ENCODE results near the gene SASH3.

DNA sequence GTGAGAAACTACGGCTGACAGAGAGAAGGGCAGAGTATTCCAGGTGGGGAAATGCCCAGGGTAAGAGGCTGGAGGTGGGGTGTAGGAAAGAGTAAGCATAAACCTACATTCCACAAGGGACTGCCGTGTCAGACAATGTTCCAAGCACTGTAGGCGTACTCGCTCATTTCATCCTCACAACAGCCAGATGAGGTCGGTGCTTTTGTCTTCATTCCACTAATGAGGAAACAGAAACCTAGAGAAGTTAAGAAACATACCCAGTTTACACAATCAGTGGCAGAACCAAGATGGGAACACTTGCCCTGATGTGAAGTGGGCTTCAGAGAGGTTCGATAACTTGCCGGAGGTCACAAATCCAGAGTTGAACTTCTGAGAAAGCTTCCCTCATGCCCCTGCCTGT lies 4.6 kb downstream of the SASH3 start:
- TF ChIP-seq, protein P1, sequence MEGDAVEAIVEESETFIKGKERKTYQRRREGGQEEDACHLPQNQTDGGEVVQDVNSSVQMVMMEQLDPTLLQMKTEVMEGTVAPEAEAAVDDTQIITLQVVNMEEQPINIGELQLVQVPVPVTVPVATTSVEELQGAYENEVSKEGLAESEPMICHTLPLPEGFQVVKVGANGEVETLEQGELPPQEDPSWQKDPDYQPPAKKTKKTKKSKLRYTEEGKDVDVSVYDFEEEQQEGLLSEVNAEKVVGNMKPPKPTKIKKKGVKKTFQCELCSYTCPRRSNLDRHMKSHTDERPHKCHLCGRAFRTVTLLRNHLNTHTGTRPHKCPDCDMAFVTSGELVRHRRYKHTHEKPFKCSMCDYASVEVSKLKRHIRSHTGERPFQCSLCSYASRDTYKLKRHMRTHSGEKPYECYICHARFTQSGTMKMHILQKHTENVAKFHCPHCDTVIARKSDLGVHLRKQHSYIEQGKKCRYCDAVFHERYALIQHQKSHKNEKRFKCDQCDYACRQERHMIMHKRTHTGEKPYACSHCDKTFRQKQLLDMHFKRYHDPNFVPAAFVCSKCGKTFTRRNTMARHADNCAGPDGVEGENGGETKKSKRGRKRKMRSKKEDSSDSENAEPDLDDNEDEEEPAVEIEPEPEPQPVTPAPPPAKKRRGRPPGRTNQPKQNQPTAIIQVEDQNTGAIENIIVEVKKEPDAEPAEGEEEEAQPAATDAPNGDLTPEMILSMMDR (IDR thresholded peaks at IDR 0.05 in 2 of 3, conservative IDR thresholded peaks at IDR 0.05 in 1 of 3; ENCODE audit: borderline replicate concordance in 1 of 3, insufficient read depth in 1 of 3, low read depth in 2 of 3, low read length in 2 of 3) = no peak
- TF ChIP-seq EZH2 (IDR thresholded peaks at IDR 0.05) = no peak
- no peak for TF ChIP-seq POLR2A (IDR thresholded peaks at IDR 0.05; ENCODE audit: borderline replicate concordance, extremely low read depth, insufficient read depth, insufficient read length)
- no peak for TF ChIP-seq POLR2AphosphoS5 (IDR thresholded peaks at IDR 0.05; ENCODE audit: low read depth, low read length)
- TF ChIP-seq ZFX (IDR thresholded peaks at IDR 0.05) = no peak
- TF ChIP-seq, protein P2, sequence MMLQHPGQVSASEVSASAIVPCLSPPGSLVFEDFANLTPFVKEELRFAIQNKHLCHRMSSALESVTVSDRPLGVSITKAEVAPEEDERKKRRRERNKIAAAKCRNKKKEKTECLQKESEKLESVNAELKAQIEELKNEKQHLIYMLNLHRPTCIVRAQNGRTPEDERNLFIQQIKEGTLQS (IDR thresholded peaks at IDR 0.05) = no peak
- TF ChIP-seq, protein P3, sequence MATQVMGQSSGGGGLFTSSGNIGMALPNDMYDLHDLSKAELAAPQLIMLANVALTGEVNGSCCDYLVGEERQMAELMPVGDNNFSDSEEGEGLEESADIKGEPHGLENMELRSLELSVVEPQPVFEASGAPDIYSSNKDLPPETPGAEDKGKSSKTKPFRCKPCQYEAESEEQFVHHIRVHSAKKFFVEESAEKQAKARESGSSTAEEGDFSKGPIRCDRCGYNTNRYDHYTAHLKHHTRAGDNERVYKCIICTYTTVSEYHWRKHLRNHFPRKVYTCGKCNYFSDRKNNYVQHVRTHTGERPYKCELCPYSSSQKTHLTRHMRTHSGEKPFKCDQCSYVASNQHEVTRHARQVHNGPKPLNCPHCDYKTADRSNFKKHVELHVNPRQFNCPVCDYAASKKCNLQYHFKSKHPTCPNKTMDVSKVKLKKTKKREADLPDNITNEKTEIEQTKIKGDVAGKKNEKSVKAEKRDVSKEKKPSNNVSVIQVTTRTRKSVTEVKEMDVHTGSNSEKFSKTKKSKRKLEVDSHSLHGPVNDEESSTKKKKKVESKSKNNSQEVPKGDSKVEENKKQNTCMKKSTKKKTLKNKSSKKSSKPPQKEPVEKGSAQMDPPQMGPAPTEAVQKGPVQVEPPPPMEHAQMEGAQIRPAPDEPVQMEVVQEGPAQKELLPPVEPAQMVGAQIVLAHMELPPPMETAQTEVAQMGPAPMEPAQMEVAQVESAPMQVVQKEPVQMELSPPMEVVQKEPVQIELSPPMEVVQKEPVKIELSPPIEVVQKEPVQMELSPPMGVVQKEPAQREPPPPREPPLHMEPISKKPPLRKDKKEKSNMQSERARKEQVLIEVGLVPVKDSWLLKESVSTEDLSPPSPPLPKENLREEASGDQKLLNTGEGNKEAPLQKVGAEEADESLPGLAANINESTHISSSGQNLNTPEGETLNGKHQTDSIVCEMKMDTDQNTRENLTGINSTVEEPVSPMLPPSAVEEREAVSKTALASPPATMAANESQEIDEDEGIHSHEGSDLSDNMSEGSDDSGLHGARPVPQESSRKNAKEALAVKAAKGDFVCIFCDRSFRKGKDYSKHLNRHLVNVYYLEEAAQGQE (IDR thresholded peaks at IDR 0.05; ENCODE audit: low read depth) = no peak
- no peak for TF ChIP-seq ZNF274 (IDR thresholded peaks at IDR 0.05; ENCODE audit: low read depth, low read length)

All from HCT116 (cell line).